WTC11 (cell line): ENCODE measurements around the gene PRRT1. TPM values are rescaled to one million over a fixed set of nuclear protein-coding genes. Genes with fewer than 3 reads are reported as not detected.

Source experiments
- ATAC-seq: fragments of 200-7000 bp; cut with Tn5 transposase; 2 replicates; pipeline ENCODE4 v1.10.0; 2021; ENCODE audit warnings: mild to moderate bottlenecking, moderate library complexity
- CTCF ChIA-PET: fragments of 300-600 bp; sonication (Branson Sonifier 250); formaldehyde crosslinking; loops from one replicate; lab custom pipeline; 2021; ENCODE audit warnings: antibody characterized with exemption; lab: Charles Lee
- POLR2A ChIA-PET: fragments of 350-600 bp; sonication (Branson Sonifier 250); formaldehyde crosslinking; loops from one replicate; lab custom pipeline; 2021; ENCODE audit warnings: antibody characterized with exemption; lab: Charles Lee
- DNase-seq: peaks from one replicate; pipeline ENCODE4 v3.0.0; 2021; ENCODE audit warnings: low spot score
- H3K27ac Mint-ChIP-seq: 2 replicates; pipeline ENCODE4 v1.8.0; 2021; ENCODE audit warnings: mixed read lengths
- H3K27me3 Mint-ChIP-seq: 2 replicates; pipeline ENCODE4 v1.8.0; 2021; ENCODE audit warnings: low read depth, mild to moderate bottlenecking, moderate library complexity, mixed read lengths
- H3K36me3 Mint-ChIP-seq: 2 replicates; pipeline ENCODE4 v1.8.0; 2021; ENCODE audit warnings: mixed read lengths
- H3K4me1 Mint-ChIP-seq: 2 replicates; pipeline ENCODE4 v1.8.0; 2022; ENCODE audit warnings: mixed read lengths
- H3K4me3 Mint-ChIP-seq: 2 replicates; pipeline ENCODE4 v1.8.0; 2021; ENCODE audit warnings: mild to moderate bottlenecking, moderate library complexity, mixed read lengths
- H3K9me3 Mint-ChIP-seq: 2 replicates; pipeline ENCODE4 v1.8.0; 2021; ENCODE audit warnings: mixed read lengths
- ATF1 ChIP-seq: sonication (generic); formaldehyde crosslinking; IDR thresholded peaks from 2 replicates; pipeline ENCODE4 v1.8.1; 2023; ENCODE audit warnings: mild to moderate bottlenecking, moderate library complexity, missing genetic modification reagents
- ATF3 ChIP-seq: sonication (generic); formaldehyde crosslinking; conservative IDR thresholded peaks from 2 replicates; pipeline ENCODE4 v1.8.1; 2022; ENCODE audit warnings: mild to moderate bottlenecking, missing genetic modification reagents
- CBFB ChIP-seq: sonication (generic); formaldehyde crosslinking; IDR thresholded peaks from 2 replicates; pipeline ENCODE4 v1.8.1; 2022; ENCODE audit warnings: mild to moderate bottlenecking, low read depth, missing genetic modification reagents
- CREM ChIP-seq: sonication (generic); formaldehyde crosslinking; IDR thresholded peaks from 2 replicates; pipeline ENCODE4 v1.8.1; 2022; ENCODE audit warnings: mild to moderate bottlenecking, missing genetic modification reagents, moderate library complexity
- GTF2I ChIP-seq: fragments of 250-450 bp; sonication (Bioruptor Pico); conservative IDR thresholded peaks from 2 replicates; pipeline ENCODE4 v1.4.0; 2021; ENCODE audit warnings: mild to moderate bottlenecking
- JAZF1 ChIP-seq: fragments of 250-450 bp; sonication (Bioruptor Pico); IDR thresholded peaks from 2 replicates; pipeline ENCODE4 v1.9.0; 2021; ENCODE audit warnings: moderate library complexity, mild to moderate bottlenecking, inconsistent platforms
- NFE2L1 ChIP-seq: sonication (generic); formaldehyde crosslinking; IDR thresholded peaks from 2 replicates; pipeline ENCODE4 v1.8.1; 2023; ENCODE audit warnings: missing genetic modification reagents
- NR2C2 ChIP-seq: sonication (generic); formaldehyde crosslinking; IDR thresholded peaks from 2 replicates; pipeline ENCODE4 v1.8.0; 2022; ENCODE audit warnings: mild to moderate bottlenecking, missing genetic modification reagents
- PREB ChIP-seq: sonication (generic); formaldehyde crosslinking; IDR thresholded peaks from 2 replicates; pipeline ENCODE4 v1.8.1; 2022; ENCODE audit warnings: mild to moderate bottlenecking, missing genetic modification reagents, moderate library complexity, borderline replicate concordance
- SMAD4 ChIP-seq: sonication (generic); formaldehyde crosslinking; IDR thresholded peaks from 2 replicates; pipeline ENCODE4 v1.8.0; 2022; ENCODE audit warnings: mild to moderate bottlenecking, missing genetic modification reagents
- TCF7 ChIP-seq: sonication (generic); formaldehyde crosslinking; IDR thresholded peaks from 2 replicates; pipeline ENCODE4 v1.8.0; 2022; ENCODE audit warnings: mild to moderate bottlenecking, low read depth, missing genetic modification reagents, moderate library complexity
- USF2 ChIP-seq: sonication (generic); formaldehyde crosslinking; IDR thresholded peaks from 2 replicates; pipeline ENCODE4 v1.8.1; 2023; ENCODE audit warnings: mild to moderate bottlenecking, missing genetic modification reagents, moderate library complexity
- ZNF219 ChIP-seq: sonication (generic); formaldehyde crosslinking; IDR thresholded peaks from 2 replicates; pipeline ENCODE4 v1.8.0; 2023; ENCODE audit warnings: missing genetic modification reagents, mild to moderate bottlenecking, borderline replicate concordance
- ZNF396 ChIP-seq: fragments of 250-450 bp; sonication (Bioruptor Pico); IDR thresholded peaks from 2 replicates; pipeline ENCODE4 v1.8.0; 2021; ENCODE audit warnings: mild to moderate bottlenecking, moderate library complexity, borderline replicate concordance
- ZNF423 ChIP-seq: fragments of 250-450 bp; sonication (Bioruptor Pico); IDR thresholded peaks from 2 replicates; pipeline ENCODE4 v2.1.2; 2022; ENCODE audit warnings: mild to moderate bottlenecking, moderate library complexity
- ZNF671 ChIP-seq: fragments of 250-450 bp; sonication (Bioruptor Pico); IDR thresholded peaks from 2 replicates; pipeline ENCODE4 v1.8.0; 2021; ENCODE audit warnings: mild to moderate bottlenecking
- total RNA-seq: library from RNA; stranded (reverse); gene quantifications from 3 replicates; pipeline ENCODE4 v1.2.3, GENCODE V29; 2021
- TF ChIP-seq, protein P1 (sequence below): sonication (generic); formaldehyde crosslinking; IDR thresholded peaks from 2 replicates; pipeline ENCODE4 v1.8.0; 2022; ENCODE audit warnings: mild to moderate bottlenecking, missing genetic modification reagents
- TF ChIP-seq, protein P2 (sequence below): sonication (generic); formaldehyde crosslinking; IDR thresholded peaks from 2 replicates; pipeline ENCODE4 v1.8.1; 2023; ENCODE audit warnings: mild to moderate bottlenecking, missing genetic modification reagents
- TF ChIP-seq, protein P3 (sequence below): sonication (generic); formaldehyde crosslinking; IDR thresholded peaks from 2 replicates; pipeline ENCODE4 v1.8.1; 2023; ENCODE audit warnings: mild to moderate bottlenecking, moderate library complexity, missing genetic modification reagents

The PRRT1 gene
- total RNA-seq, 1 experiment from 2014 or later: 1.6 TPM

- H3K4me1 Mint-ChIP-seq: peaks cover 18% of the 10 kb centered on the region
- H3K4me3 Mint-ChIP-seq: no peak overlapping the region
- H3K9me3 Mint-ChIP-seq: no peaks in the 10 kb centered on the region
- H3K27ac Mint-ChIP-seq: no peak overlapping the region
- TF ChIP-seq ZNF671 (CRISPR knock-in tag): no peak
- no peak for TF ChIP-seq ZNF396 (CRISPR knock-in tag)
- TF ChIP-seq, protein P1, sequence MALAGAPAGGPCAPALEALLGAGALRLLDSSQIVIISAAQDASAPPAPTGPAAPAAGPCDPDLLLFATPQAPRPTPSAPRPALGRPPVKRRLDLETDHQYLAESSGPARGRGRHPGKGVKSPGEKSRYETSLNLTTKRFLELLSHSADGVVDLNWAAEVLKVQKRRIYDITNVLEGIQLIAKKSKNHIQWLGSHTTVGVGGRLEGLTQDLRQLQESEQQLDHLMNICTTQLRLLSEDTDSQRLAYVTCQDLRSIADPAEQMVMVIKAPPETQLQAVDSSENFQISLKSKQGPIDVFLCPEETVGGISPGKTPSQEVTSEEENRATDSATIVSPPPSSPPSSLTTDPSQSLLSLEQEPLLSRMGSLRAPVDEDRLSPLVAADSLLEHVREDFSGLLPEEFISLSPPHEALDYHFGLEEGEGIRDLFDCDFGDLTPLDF: no peak
- TF ChIP-seq, protein P2, sequence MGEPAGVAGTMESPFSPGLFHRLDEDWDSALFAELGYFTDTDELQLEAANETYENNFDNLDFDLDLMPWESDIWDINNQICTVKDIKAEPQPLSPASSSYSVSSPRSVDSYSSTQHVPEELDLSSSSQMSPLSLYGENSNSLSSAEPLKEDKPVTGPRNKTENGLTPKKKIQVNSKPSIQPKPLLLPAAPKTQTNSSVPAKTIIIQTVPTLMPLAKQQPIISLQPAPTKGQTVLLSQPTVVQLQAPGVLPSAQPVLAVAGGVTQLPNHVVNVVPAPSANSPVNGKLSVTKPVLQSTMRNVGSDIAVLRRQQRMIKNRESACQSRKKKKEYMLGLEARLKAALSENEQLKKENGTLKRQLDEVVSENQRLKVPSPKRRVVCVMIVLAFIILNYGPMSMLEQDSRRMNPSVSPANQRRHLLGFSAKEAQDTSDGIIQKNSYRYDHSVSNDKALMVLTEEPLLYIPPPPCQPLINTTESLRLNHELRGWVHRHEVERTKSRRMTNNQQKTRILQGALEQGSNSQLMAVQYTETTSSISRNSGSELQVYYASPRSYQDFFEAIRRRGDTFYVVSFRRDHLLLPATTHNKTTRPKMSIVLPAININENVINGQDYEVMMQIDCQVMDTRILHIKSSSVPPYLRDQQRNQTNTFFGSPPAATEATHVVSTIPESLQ: no peak
- no peak for TF ChIP-seq USF2 (CRISPR knock-in tag)
- no peak for TF ChIP-seq GTF2I (CRISPR knock-in tag)
- no peak for TF ChIP-seq ATF3
- no peak for TF ChIP-seq JAZF1 (CRISPR knock-in tag)
- no peak for TF ChIP-seq SMAD4
- TF ChIP-seq CBFB: no peak
- TF ChIP-seq ZNF423 (CRISPR knock-in tag): no peak
- TF ChIP-seq NR2C2 (CRISPR knock-in tag): no peak
- no peak for TF ChIP-seq CREM
- TF ChIP-seq ZNF219 (CRISPR knock-in tag): no peak
- no peak for TF ChIP-seq ATF1
- no peak for TF ChIP-seq TCF7 (CRISPR knock-in tag)
- peaks cover 12% of the 10 kb centered on the region for H3K27me3 Mint-ChIP-seq
- CTCF ChIA-PET: interaction anchor here (0.7 kb wide), 1 partner anchor 10 kb away, joined by 3 read pairs; no protein-coding TSS in a partner anchor
- POLR2A ChIA-PET: no interaction called here
- ATAC-seq (no peak), DNase-seq (no peak)
- peaks cover 26% of the 10 kb centered on the region for H3K36me3 Mint-ChIP-seq
Observed at GRCh38 chr6:32156891-32157290, 5.2 kb upstream of the PRRT1 start.

- POLR2A ChIA-PET: interaction anchor here (0.5 to 1.0 kb wide), 4 partner anchors 11 to 59 kb away, joined by 3 to 8 read pairs (median 4); no protein-coding TSS in a partner anchor
- DNase-seq (peak; percentile 68), ATAC-seq (peak; percentile 23)
- H3K27ac Mint-ChIP-seq: peak overlapping the region; percentile 99
- CTCF ChIA-PET: interaction anchor here (0.6 to 1.3 kb wide), 8 partner anchors 10 to 800 kb away, joined by 3 to 9 read pairs (median 5); partner anchors contain the start of genes ATF6B and EGFL8
- H3K9me3 Mint-ChIP-seq: no peaks in the 10 kb centered on the region
- peaks cover 26% of the 10 kb centered on the region for H3K36me3 Mint-ChIP-seq
- peaks cover 33% of the 10 kb centered on the region for H3K4me1 Mint-ChIP-seq
- H3K4me3 Mint-ChIP-seq: peak overlapping the region; percentile 100
- H3K27me3 Mint-ChIP-seq: peaks cover 32% of the 10 kb centered on the region
- TF ChIP-seq, protein P3, sequence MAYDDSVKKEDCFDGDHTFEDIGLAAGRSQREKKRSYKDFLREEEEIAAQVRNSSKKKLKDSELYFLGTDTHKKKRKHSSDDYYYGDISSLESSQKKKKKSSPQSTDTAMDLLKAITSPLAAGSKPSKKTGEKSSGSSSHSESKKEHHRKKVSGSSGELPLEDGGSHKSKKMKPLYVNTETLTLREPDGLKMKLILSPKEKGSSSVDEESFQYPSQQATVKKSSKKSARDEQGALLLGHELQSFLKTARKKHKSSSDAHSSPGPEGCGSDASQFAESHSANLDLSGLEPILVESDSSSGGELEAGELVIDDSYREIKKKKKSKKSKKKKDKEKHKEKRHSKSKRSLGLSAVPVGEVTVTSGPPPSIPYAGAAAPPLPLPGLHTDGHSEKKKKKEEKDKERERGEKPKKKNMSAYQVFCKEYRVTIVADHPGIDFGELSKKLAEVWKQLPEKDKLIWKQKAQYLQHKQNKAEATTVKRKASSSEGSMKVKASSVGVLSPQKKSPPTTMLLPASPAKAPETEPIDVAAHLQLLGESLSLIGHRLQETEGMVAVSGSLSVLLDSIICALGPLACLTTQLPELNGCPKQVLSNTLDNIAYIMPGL: peak; percentile 66; the same call in 1 of the 2 replicates
- TF ChIP-seq PREB (CRISPR knock-in tag): no peak
- TF ChIP-seq NFE2L1: 0 out of 2 replicates have a peak, but pooled peaks have one; percentile 40
Observed at GRCh38 chr6:32154514-32155161, 2.9 kb upstream of the PRRT1 start.
